Endothelial cell of umbilical vein (primary cell): ENCODE results near the gene NPAS1.

Source experiments
- CTCF ChIP-seq, 2 donors: IDR thresholded peaks; 1 replicate in 1 of 2; 2 replicates in 1 of 2; pipeline ENCODE4 v1.5.1; 2011; ENCODE audit warnings: low read length in 2 of 2, mild to moderate bottlenecking in 2 of 2, moderate library complexity in 2 of 2, control low read depth in 1 of 2, inconsistent platforms in 1 of 2, low read depth in 1 of 2; ENCODE audit not compliant: insufficient read depth in 1 of 2; ENCODE audit errors: extremely low read depth in 1 of 2
- EZH2 ChIP-seq: IDR thresholded peaks from 2 replicates; pipeline ENCODE4 v1.6.1; 2012; ENCODE audit warnings: borderline replicate concordance, low read depth, mild to moderate bottlenecking, moderate library complexity, low read length, inconsistent platforms; ENCODE audit not compliant: severe bottlenecking
- FOS ChIP-seq: IDR thresholded peaks from 2 replicates; pipeline ENCODE4 v1.6.1; 2011; ENCODE audit warnings: mild to moderate bottlenecking, low read length, moderate library complexity, borderline replicate concordance; ENCODE audit not compliant: insufficient read depth
- MAX ChIP-seq: IDR thresholded peaks from 2 replicates; pipeline ENCODE4 v1.6.1; 2011; ENCODE audit not compliant: insufficient read depth, insufficient read length
- POLR2A ChIP-seq: IDR thresholded peaks from 2 replicates; pipeline ENCODE4 v1.6.1; 2012; ENCODE audit warnings: low read depth, mild to moderate bottlenecking, control low read depth, low read length
- POLR2AphosphoS5 ChIP-seq: IDR thresholded peaks from 2 replicates; pipeline ENCODE4 v1.6.1; 2012; ENCODE audit warnings: low read depth, mild to moderate bottlenecking, control low read depth, low read length, moderate library complexity; ENCODE audit not compliant: insufficient read depth

GRCh38 chr19:47058621-47059022 is 39.0 kb downstream of the NPAS1 start:
- TF ChIP-seq CTCF (IDR thresholded peaks at IDR 0.05; ENCODE audit: extremely low read depth in 1 of 2, insufficient read depth in 1 of 2, low read depth in 1 of 2, low read length in 2 of 2) (no peak), EZH2 (no peak), MAX (no peak), POLR2AphosphoS5 (no peak), POLR2A (no peak), FOS (no peak)
